HG02852 (cell line): ENCODE data around the gene KRTAP20-2.

Experiments
- ATAC-seq: cut with Tn5 transposase; IDR thresholded peaks from one replicate; pipeline ENCODE4 v1.9.1; 2021; ENCODE audit warnings: mild to moderate bottlenecking, moderate library complexity; ENCODE audit not compliant: unreplicated experiment

The KRTAP20-2 gene

DNA sequence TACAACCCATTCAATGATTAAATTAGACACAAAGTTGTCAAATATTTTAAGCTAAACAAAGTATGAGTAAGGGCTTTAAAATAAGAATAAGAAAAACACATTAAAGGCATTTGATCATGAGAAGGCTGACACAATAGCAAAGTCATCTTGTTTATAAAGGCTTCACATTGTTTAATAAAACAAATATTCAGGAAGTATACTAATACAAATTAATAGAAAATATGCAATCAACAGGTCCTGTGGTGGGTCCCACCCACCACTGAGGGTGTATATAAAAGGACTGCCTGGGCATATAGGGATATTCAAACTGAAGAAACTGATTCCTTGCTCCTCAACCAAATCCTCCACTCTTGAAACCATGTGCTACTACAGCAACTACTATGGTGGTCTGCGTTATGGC lies at the start of gene KRTAP20-2:
KRTAP20-2 (plus strand) TSS at position 301 of the 400 bp plus-strand sequence; CDS start at position 359, 58 bp downstream.
- ATAC-seq, result no peak

- ATAC-seq, result no peak
Observed at GRCh38 chr21:30590297-30590696, 44.7 kb upstream of the KRTAP20-2 start, which contains the start of gene KRTAP22-2. TSS of gene KRTAP22-2 (minus strand) at chr21:30590397.

DNA sequence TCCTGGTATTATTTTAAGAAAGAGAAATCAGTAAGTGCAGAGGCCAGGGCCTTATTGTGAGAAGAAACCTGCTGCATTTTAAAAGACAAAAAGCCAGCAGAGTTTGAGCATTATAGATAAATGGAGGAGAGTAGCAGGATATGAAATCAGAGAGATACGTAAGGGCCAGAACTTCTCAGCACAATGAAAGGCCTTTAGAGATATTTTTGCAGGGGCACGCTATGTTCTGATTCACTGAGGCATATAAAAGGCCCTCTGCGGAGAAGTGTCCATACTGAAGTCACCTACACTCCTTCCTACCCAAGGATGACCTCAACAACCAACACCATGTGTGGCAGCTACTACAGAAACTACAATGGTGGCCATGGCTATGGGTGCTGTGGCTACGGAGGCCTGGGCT lies 42.9 kb upstream of the KRTAP20-2 start, which contains the start of gene KRTAP6-3:
KRTAP6-3 (plus strand) TSS at position 301 of the 400 bp plus-strand sequence; CDS start at position 307, 6 bp downstream.
- no peak for ATAC-seq

- no peak for ATAC-seq
Observed at GRCh38 chr21:30598802-30599201, 36.2 kb upstream of the KRTAP20-2 start, which contains the start of gene KRTAP6-2. TSS of gene KRTAP6-2 (minus strand) at chr21:30598902. CDS start at chr21:30598874, 28 bp downstream.

DNA sequence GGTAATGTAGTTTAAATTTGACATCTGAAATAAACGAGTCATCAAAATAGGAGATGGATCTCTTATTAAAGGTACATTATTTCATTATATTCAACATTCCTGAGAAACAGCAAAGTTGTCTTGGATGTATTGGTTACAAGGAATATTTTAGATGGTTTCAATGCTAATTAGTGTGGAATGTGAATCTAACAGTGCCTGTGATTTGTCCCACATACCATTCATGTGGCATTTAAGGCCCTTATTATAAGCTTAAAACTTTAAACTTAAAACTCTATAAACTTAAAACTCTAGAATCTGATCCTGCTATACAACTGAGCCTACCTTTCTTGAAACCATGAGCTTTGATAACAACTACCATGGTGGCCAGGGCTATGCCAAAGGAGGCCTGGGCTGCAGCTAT lies 34.2 kb upstream of the KRTAP20-2 start, which contains the start of gene KRTAP22-1:
KRTAP22-1 (plus strand) TSS at position 301 of the 400 bp plus-strand sequence.
- ATAC-seq, result no peak

DNA sequence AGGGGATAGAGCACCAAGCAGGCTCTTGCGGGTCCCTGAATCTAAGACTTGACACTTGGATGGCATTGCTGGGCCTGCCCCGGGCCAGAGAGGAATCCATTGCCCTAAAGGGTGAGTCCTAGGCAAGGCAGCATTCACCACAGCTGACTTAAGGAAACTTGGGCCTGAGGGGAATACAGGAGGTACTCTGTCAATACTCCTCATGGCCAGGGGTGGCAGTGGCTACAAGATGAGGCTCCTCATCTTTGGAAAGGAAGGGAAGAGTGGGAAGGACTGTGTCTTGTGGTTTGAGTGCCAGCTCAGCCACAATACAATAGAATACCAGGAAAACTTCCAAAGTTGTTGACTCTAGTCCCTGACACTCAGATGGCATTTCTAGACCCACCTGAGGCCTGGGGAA lies 29.0 kb upstream of the KRTAP20-2 start:
- no peak for ATAC-seq

GRCh38 chr21:30612132-30612531 lies 22.9 kb upstream of the KRTAP20-2 start:
- ATAC-seq, result no peak

GRCh38 chr21:30613836-30614235 lies 21.2 kb upstream of the KRTAP20-2 start, which contains the start of gene KRTAP6-1:
TSS of gene KRTAP6-1 (minus strand) at chr21:30613930. CDS start at chr21:30613904, 26 bp downstream.
- ATAC-seq, result no peak

DNA sequence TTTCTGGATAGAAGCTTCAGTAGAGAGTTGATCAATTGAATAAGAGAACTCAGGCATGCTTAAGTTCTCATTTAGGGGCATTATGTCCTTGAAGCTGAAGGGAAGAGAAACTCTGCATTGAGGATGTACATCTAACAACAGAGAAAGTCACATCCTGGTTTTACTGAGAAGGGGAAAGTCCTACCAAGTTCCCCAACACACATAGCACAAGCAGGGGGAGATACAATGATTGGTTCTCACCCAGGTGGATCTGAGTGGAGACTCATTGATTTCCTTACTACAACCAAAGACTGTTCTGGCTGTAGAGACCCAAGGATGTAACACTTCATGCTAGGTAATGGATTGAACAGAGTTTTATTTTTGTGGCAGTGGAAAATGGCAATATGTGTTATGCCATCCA lies 19.8 kb upstream of the KRTAP20-2 start:
- ATAC-seq, result no peak

DNA sequence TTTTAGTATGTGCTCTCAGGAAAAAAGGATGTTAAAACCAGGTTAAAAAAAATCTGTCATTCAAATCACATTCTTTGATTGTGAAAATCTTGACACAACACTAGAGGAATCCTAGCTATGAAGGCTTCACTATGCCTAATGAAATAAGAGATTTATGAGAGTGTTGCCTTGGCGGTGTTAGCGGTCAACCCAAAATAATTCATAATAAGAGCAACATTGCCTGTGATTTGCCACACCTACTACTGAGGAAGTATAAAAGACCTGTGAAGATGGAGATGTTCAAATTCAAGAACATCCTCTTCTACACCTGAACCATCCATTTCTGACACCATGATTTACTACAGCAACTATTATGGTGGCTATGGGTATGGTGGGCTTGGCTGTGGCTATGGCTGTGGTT lies 18.9 kb upstream of the KRTAP20-2 start, which contains the start of gene KRTAP20-1:
KRTAP20-1 (plus strand) TSS at position 301 of the 400 bp plus-strand sequence; CDS start at position 331, 30 bp downstream.
- ATAC-seq, result no peak

GRCh38 chr21:30620080-30620479 lies 14.9 kb upstream of the KRTAP20-2 start:
- no peak for ATAC-seq

- ATAC-seq, result no peak
Observed at GRCh38 chr21:30620522-30620921, 14.5 kb upstream of the KRTAP20-2 start, which contains the start of gene KRTAP20-4. TSS of gene KRTAP20-4 (plus strand) at chr21:30620627.

GRCh38 chr21:30623362-30623761 lies 11.6 kb upstream of the KRTAP20-2 start:
- ATAC-seq, result no peak

DNA sequence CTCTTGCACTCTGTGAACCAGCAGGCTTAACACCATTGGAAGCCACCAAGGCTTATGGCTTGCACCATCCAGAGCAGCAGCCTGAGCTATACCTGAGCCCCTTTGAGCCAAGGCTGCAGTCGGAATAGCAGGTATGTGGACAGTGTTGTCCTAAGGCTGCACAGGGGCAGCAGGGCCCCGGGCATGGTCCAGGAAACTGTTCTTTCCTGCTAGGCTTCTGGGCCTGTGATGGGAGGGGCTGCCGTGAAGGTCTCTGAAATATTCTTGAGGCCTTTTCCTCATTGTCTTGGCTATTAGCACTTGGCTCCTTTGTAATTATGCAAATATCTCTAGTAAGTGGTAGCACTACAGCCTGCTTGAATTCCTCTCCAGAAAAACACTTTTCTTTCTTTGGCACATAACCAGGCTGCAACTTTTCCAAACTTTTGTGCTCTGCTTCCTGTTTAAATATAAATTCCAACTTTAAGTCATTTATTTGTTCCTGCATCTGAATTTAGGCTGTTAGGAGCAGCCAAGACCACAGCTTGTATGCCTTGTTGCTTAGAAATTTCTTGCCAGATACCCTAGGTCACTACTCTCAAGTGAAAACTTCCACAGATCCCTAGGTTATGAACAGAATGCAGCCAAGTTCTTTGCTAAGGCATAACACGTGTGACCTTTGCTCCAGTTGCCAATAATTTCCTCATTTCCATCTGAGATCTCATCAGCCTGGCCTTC lies 9.4 kb upstream of the KRTAP20-2 start:
- no peak for ATAC-seq

DNA sequence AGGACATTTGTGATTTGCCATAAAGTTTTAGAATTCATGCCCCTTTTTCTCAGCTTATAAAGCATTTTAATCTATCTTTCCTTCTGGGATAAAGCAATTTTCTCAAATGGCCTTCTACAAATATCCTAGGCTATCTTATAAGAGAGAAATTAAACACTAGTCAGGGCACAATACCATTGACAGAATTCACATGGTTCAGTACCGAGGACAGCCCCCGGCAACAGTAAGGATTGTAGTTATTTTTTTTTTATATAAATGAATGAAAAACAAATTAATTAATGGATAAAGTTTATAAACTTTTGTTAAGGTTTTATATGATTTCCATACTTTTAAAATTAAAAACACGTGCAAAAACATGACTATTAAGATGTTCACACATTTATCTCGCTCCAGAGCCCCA lies 6.9 kb upstream of the KRTAP20-2 start:
- ATAC-seq, result no peak

- ATAC-seq, result no peak
Observed at GRCh38 chr21:30629200-30629599, 5.8 kb upstream of the KRTAP20-2 start.

- no peak for ATAC-seq
Observed at GRCh38 chr21:30638686-30639085, 3.7 kb downstream of the KRTAP20-2 start.

DNA sequence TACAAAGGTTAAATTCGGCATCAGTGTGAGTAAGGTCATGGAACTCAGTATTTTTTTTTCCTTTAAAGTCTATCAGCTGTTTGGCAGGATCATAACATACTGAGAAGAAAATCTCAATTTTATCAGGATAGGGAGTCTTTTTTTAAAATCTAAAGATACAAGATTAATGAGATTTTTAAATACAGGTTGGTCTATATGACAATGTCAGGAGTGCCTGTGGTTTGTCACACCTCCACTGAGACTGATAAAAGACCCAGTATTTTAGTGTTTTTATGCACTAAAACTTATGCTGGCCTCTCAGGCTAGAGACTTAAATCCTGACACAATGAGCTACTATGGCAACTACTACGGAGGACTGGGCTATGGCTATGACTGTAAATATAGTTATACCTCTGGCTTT lies 7.6 kb downstream of the KRTAP20-2 start, which contains the start of gene KRTAP20-3:
KRTAP20-3 (plus strand) TSS at position 301 of the 400 bp plus-strand sequence.
- no peak for ATAC-seq

- no peak for ATAC-seq
Observed at GRCh38 chr21:30646904-30647414, 12.0 kb downstream of the KRTAP20-2 start.

DNA sequence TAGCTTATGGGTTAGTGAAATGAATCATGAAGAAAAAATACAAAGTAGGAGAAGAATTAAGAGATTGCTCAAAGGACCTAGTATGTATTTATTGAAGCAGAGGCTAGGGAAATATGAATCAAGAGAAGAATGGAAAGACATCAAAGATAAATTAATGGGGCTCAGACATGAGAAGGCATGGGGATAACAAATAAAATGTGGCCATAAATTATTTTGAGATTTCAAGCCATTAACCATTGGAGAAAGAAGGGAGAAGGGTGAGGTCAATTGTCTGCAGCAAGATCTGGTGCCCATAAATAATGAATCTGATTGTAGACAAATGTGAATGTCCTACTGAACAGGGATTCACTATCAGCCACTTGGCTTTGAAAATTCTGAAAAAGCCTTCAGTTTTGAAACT lies 17.9 kb downstream of the KRTAP20-2 start:
- no peak for ATAC-seq

DNA sequence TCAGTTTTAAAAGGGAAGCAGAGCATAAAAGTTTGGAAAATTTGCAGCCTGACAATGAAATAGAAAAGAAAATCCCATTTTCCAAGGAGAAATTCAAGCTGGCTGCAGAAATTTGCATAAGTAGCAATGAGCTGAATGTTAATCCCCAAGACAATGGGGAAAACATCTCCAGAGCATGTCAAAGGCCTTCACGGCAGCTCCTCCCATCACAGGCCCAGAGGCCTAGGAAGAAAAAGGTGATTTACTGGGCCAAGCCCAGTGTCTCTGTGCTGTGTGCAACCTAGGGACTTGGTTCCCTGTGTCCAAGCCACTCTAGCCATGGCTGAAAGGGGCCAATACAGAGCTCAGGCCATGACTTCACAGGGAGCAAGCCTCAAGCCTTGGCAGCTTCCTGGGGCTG lies 33.8 kb downstream of the KRTAP20-2 start:
- no peak for ATAC-seq
